ENCODE data around the gene LMBRD1.

LMBRD1 gene

DNA sequence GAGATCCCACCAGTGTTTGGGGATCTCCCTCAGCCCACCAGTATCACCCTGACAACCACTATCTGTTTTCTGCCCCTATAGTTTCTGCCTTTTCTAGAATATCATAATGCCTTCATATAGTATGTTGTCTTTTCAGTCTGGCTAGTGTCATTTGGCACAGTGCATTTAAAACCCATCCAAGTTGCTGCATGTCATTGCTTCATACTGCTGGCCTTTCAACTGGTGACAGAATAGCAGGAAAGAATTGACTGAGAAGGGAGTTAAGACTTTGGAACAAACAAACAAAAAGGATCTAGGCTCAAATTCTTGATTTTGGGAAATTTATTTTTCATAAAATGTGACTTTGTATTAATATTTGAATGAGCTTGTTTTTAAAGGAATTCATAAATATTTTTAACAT is 4.5 kb downstream of the LMBRD1 start:
- Histone ChIP-seq H3K27ac (replicated peaks; ENCODE audit: low read length) (no peak overlapping the region), H3K14ac (ENCODE audit: low read length) (no peak overlapping the region), H3K4ac (ENCODE audit: low read length) (no peak overlapping the region), H3K79me1 (ENCODE audit: low read depth, low read length) (peaks cover 2% of the 10 kb centered on the region), H2AFZ (ENCODE audit: low read length) (no peak overlapping the region), H3K9ac (ENCODE audit: low read depth, low read length, poor library complexity) (no peak overlapping the region), H3K4me1 (ENCODE audit: control insufficient read depth in 2 of 2, insufficient read depth in 1 of 2, low read depth in 1 of 2, low read length in 2 of 2) (peaks cover 0 to 10% of the 10 kb centered on the region in 2 donors), H3K9me3 (replicated peaks in 1 of 2; ENCODE audit: control insufficient read depth in 2 of 2, insufficient read depth in 1 of 2, low read depth in 1 of 2, low read length in 2 of 2) (no peaks in the 10 kb centered on the region), H3K18ac (ENCODE audit: low read length) (no peak overlapping the region), H3K4me3 (ENCODE audit: low read length in 2 of 2) (no peak overlapping the region), H3K27me3 (ENCODE audit: control insufficient read depth in 3 of 3, insufficient read depth in 3 of 3, low read depth in 1 of 3, low read length in 3 of 3) (no peaks in the 10 kb centered on the region), H3K36me3 (replicated peaks in 1 of 2; ENCODE audit: control insufficient read depth in 2 of 2, insufficient read depth in 2 of 2, low read length in 2 of 2) (peaks cover 0 to 17% of the 10 kb centered on the region in 2 donors), H2BK120ac (ENCODE audit: low read depth, low read length) (no peak overlapping the region), H2AK5ac (ENCODE audit: low read depth, low read length) (no peak overlapping the region), H3K23ac (ENCODE audit: low read depth, low read length, poor library complexity) (no peak overlapping the region), H2BK15ac (ENCODE audit: low read length) (no peak overlapping the region), H4K91ac (ENCODE audit: low read depth, low read length, poor library complexity) (no peak overlapping the region), H2BK5ac (ENCODE audit: low read length) (no peak overlapping the region), H3K4me2 (ENCODE audit: insufficient read depth, low read length, poor library complexity, severe bottlenecking) (no peak overlapping the region), H2BK12ac (ENCODE audit: low read length) (no peak overlapping the region), H4K8ac (ENCODE audit: low read depth, low read length) (no peak overlapping the region)
- DNase-seq (ENCODE audit: low spot score), result no peak

DNA sequence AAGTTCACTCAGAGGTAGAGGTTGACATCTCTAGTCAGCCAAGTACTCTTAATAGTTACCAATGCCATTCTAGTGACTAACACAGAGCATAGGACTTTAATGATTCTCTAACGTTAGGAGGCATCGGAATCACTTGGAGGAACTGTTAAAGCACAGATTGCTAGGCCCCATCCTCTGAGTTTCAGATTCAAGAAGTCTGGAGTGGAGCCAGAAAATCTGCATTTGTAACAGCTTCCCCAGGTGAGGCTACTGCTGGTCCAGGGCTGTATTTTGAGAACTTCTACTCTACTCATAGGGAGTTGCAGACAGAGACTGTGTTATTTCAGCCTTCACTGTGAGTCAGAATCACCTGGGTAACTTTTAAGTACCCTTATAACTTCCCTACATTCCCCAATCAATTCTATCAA is 5.7 kb downstream of the LMBRD1 start:
- no peak for DNase-seq (ENCODE audit: low spot score)

GRCh38 chr6:69790629-69791028 is 6.2 kb downstream of the LMBRD1 start:
- H2BK15ac ChIP-seq (ENCODE audit: low read length), result no peak overlapping the region
- H3K36me3 ChIP-seq (replicated peaks in 1 of 2; ENCODE audit: control insufficient read depth in 2 of 2, insufficient read depth in 2 of 2, low read length in 2 of 2), result peaks cover 0 to 17% of the 10 kb centered on the region in 2 donors
- no peak overlapping the region for H2AK5ac ChIP-seq (ENCODE audit: low read depth, low read length)
- no peak overlapping the region for H3K4me2 ChIP-seq (ENCODE audit: insufficient read depth, low read length, poor library complexity, severe bottlenecking)
- H4K91ac ChIP-seq (ENCODE audit: low read depth, low read length, poor library complexity), result no peak overlapping the region
- no peak for DNase-seq (ENCODE audit: low spot score)
- no peak overlapping the region for H3K23ac ChIP-seq (ENCODE audit: low read depth, low read length, poor library complexity)
- H2BK5ac ChIP-seq (ENCODE audit: low read length), result no peak overlapping the region
- H3K9ac ChIP-seq (ENCODE audit: low read depth, low read length, poor library complexity), result no peak overlapping the region
- H2BK12ac ChIP-seq (ENCODE audit: low read length), result no peak overlapping the region
- no peak overlapping the region for H3K4ac ChIP-seq (ENCODE audit: low read length)
- H3K79me1 ChIP-seq (ENCODE audit: low read depth, low read length), result peaks cover 2% of the 10 kb centered on the region
- H3K4me3 ChIP-seq (ENCODE audit: low read length in 2 of 2), result no peak overlapping the region
- no peak overlapping the region for H2AFZ ChIP-seq (ENCODE audit: low read length)
- no peak overlapping the region for H3K18ac ChIP-seq (ENCODE audit: low read length)
- H3K4me1 ChIP-seq (ENCODE audit: control insufficient read depth in 2 of 2, insufficient read depth in 1 of 2, low read depth in 1 of 2, low read length in 2 of 2), result peaks cover 0 to 8% of the 10 kb centered on the region in 2 donors
- H4K8ac ChIP-seq (ENCODE audit: low read depth, low read length), result no peak overlapping the region
- H3K27me3 ChIP-seq (ENCODE audit: control insufficient read depth in 3 of 3, insufficient read depth in 3 of 3, low read depth in 1 of 3, low read length in 3 of 3), result no peaks in the 10 kb centered on the region
- H3K27ac ChIP-seq (replicated peaks; ENCODE audit: low read length), result no peak overlapping the region
- no peaks in the 10 kb centered on the region for H3K9me3 ChIP-seq (replicated peaks in 1 of 2; ENCODE audit: control insufficient read depth in 2 of 2, insufficient read depth in 1 of 2, low read depth in 1 of 2, low read length in 2 of 2)
- no peak overlapping the region for H3K14ac ChIP-seq (ENCODE audit: low read length)
- WGBS, 2 donors (ENCODE audit: extremely low coverage in 2 of 2, insufficient read length in 2 of 2, insufficient replicate concordance in 1 of 2), result no CpG with 5 or more reads among the region's 2 CpGs
- no peak overlapping the region for H2BK120ac ChIP-seq (ENCODE audit: low read depth, low read length)

More for the DNA sequence above, 5.7 kb downstream of the LMBRD1 start:
- H4K91ac ChIP-seq (ENCODE audit: low read depth, low read length, poor library complexity), result no peak overlapping the region
- WGBS, 2 donors (ENCODE audit: extremely low coverage in 2 of 2, insufficient read length in 2 of 2, insufficient replicate concordance in 1 of 2), result no CpG with 5 or more reads among the region's 2 CpGs
- no peak overlapping the region for H3K23ac ChIP-seq (ENCODE audit: low read depth, low read length, poor library complexity)
- H3K9me3 ChIP-seq (replicated peaks in 1 of 2; ENCODE audit: control insufficient read depth in 2 of 2, insufficient read depth in 1 of 2, low read depth in 1 of 2, low read length in 2 of 2), result no peaks in the 10 kb centered on the region
- H4K8ac ChIP-seq (ENCODE audit: low read depth, low read length), result no peak overlapping the region
- H3K27ac ChIP-seq (replicated peaks; ENCODE audit: low read length), result no peak overlapping the region
- no peak overlapping the region for H3K4me2 ChIP-seq (ENCODE audit: insufficient read depth, low read length, poor library complexity, severe bottlenecking)
- H2BK15ac ChIP-seq (ENCODE audit: low read length), result no peak overlapping the region
- no peak overlapping the region for H2BK120ac ChIP-seq (ENCODE audit: low read depth, low read length)
- H2BK12ac ChIP-seq (ENCODE audit: low read length), result no peak overlapping the region
- H3K14ac ChIP-seq (ENCODE audit: low read length), result no peak overlapping the region
- H2AFZ ChIP-seq (ENCODE audit: low read length), result no peak overlapping the region
- H3K79me1 ChIP-seq (ENCODE audit: low read depth, low read length), result peaks cover 2% of the 10 kb centered on the region
- no peak overlapping the region for H3K18ac ChIP-seq (ENCODE audit: low read length)
- no peaks in the 10 kb centered on the region for H3K27me3 ChIP-seq (ENCODE audit: control insufficient read depth in 3 of 3, insufficient read depth in 3 of 3, low read depth in 1 of 3, low read length in 3 of 3)
- H3K4ac ChIP-seq (ENCODE audit: low read length), result no peak overlapping the region
- H2AK5ac ChIP-seq (ENCODE audit: low read depth, low read length), result no peak overlapping the region
- H3K36me3 ChIP-seq (replicated peaks in 1 of 2; ENCODE audit: control insufficient read depth in 2 of 2, insufficient read depth in 2 of 2, low read length in 2 of 2), result peaks cover 0 to 17% of the 10 kb centered on the region in 2 donors
- peaks cover 0 to 8% of the 10 kb centered on the region in 2 donors for H3K4me1 ChIP-seq (ENCODE audit: control insufficient read depth in 2 of 2, insufficient read depth in 1 of 2, low read depth in 1 of 2, low read length in 2 of 2)
- no peak overlapping the region for H3K4me3 ChIP-seq (ENCODE audit: low read length in 2 of 2)
- no peak overlapping the region for H3K9ac ChIP-seq (ENCODE audit: low read depth, low read length, poor library complexity)
- H2BK5ac ChIP-seq (ENCODE audit: low read length), result no peak overlapping the region

GRCh38 chr6:69789578-69789977 is 7.2 kb downstream of the LMBRD1 start:
- DNase-seq (ENCODE audit: low spot score), result no peak
- H3K4me3 ChIP-seq (ENCODE audit: low read length in 2 of 2), result no peak overlapping the region

More at GRCh38 chr6:69789578-69789977, 7.2 kb downstream of the LMBRD1 start:
- H3K4ac ChIP-seq (ENCODE audit: low read length), result no peak overlapping the region
- peaks cover 2% of the 10 kb centered on the region for H3K79me1 ChIP-seq (ENCODE audit: low read depth, low read length)
- no peak overlapping the region for H3K9ac ChIP-seq (ENCODE audit: low read depth, low read length, poor library complexity)
- H4K91ac ChIP-seq (ENCODE audit: low read depth, low read length, poor library complexity), result no peak overlapping the region
- H2AFZ ChIP-seq (ENCODE audit: low read length), result no peak overlapping the region
- no peak overlapping the region for H3K4me2 ChIP-seq (ENCODE audit: insufficient read depth, low read length, poor library complexity, severe bottlenecking)
- H3K14ac ChIP-seq (ENCODE audit: low read length), result no peak overlapping the region
- peaks cover 0 to 17% of the 10 kb centered on the region in 2 donors for H3K36me3 ChIP-seq (replicated peaks in 1 of 2; ENCODE audit: control insufficient read depth in 2 of 2, insufficient read depth in 2 of 2, low read length in 2 of 2)
- no peaks in the 10 kb centered on the region for H3K9me3 ChIP-seq (replicated peaks in 1 of 2; ENCODE audit: control insufficient read depth in 2 of 2, insufficient read depth in 1 of 2, low read depth in 1 of 2, low read length in 2 of 2)
- no CpG with 5 or more reads among the region's 1 CpG for WGBS, 2 donors (ENCODE audit: extremely low coverage in 2 of 2, insufficient read length in 2 of 2, insufficient replicate concordance in 1 of 2)
- H2AK5ac ChIP-seq (ENCODE audit: low read depth, low read length), result no peak overlapping the region
- H3K23ac ChIP-seq (ENCODE audit: low read depth, low read length, poor library complexity), result no peak overlapping the region
- no peak overlapping the region for H2BK15ac ChIP-seq (ENCODE audit: low read length)
- H2BK5ac ChIP-seq (ENCODE audit: low read length), result no peak overlapping the region
- no peak overlapping the region for H2BK120ac ChIP-seq (ENCODE audit: low read depth, low read length)
- no peaks in the 10 kb centered on the region for H3K27me3 ChIP-seq (ENCODE audit: control insufficient read depth in 3 of 3, insufficient read depth in 3 of 3, low read depth in 1 of 3, low read length in 3 of 3)
- H3K18ac ChIP-seq (ENCODE audit: low read length), result no peak overlapping the region
- H2BK12ac ChIP-seq (ENCODE audit: low read length), result no peak overlapping the region
- H3K4me1 ChIP-seq (ENCODE audit: control insufficient read depth in 2 of 2, insufficient read depth in 1 of 2, low read depth in 1 of 2, low read length in 2 of 2), result peaks cover 0 to 7% of the 10 kb centered on the region in 2 donors
- no peak overlapping the region for H3K27ac ChIP-seq (replicated peaks; ENCODE audit: low read length)
- H4K8ac ChIP-seq (ENCODE audit: low read depth, low read length), result no peak overlapping the region

All from neuronal stem cell (in vitro differentiated cells).